Dedifferentiated amniotic fluid mesenchymal stem cell (primary cell): ENCODE results near the gene SECISBP2L.
A peak's percentile ranks its signal among the peaks of the same experiment; 100 is the strongest.
"Not testable (repeated sequence)": the region's sequence is repeated elsewhere in the genome, so short reads cannot be mapped to it uniquely, and the experiment has no call there.

ENCODE experiments used
- DNase-seq: peaks from one replicate; pipeline ENCODE4 v3.0.0-alpha.2; 2016; ENCODE audit errors: extremely low spot score

Gene SECISBP2L

DNA sequence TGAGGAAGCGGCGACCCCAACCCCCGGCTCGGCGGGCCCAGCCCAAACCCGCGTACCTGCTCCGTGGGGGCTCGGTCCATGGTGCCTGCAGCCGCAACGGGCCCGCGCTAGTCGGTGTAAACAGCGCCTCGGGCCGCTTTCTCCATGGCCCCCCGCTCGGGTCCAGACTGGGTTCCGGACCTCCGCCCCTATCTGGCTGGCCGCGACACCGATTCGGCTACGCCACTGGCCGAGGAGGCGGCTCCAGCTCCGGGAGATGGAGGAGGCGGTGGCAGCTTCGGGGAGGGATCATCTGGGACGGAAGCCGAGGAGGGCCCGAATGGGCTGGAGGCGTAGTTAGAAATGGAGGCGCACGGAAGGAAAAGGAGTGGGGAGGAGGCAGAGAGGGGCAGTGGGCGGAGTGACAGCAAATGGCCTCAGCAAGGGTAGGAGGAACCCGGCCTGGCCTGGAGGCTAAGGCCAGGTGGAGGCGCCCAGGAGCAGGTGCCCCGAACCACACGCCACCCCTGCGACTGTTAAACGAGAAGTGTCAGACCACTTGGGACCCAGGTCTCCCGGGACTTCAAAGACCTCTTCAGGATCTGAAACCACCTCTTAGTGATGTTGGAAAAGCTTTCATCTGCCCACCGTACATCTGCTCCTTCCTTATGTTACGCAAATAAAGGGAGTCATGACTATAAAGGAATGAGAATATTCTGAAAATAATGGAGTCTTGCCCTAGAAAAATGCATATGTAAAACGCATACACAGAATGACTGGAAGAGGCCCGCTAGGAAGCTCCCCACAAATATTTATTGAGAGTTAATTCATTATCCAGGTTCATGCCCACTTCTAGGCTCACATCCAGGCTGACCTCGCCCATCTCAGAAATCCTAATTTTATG is at the start of gene SECISBP2L:
TSS of gene SECISBP2L (minus strand) at position 227 of the 883 bp plus-strand sequence. CDS start at position 80, 147 bp downstream.
- DNase-seq: peak; percentile 91

DNA sequence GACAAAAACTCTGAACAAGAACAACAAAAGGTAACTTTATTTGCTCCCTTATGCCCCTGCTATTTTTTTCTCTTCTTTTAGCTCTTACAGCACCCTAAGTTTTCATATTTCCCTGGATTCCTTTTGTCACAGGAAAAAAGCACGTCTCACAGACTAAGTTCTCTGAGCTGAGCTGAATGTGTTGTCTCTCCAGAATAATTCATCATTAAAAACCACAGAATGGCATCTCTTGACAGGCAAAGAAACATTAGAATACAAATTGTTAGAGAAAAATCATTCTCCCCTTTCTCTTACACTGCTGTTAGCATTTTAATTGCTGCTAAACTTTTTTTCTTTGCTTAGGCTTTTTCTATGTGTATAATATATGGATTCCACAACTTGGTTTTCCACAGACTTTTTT is 48.7 kb upstream of the SECISBP2L start:
- DNase-seq: no peak

DNA sequence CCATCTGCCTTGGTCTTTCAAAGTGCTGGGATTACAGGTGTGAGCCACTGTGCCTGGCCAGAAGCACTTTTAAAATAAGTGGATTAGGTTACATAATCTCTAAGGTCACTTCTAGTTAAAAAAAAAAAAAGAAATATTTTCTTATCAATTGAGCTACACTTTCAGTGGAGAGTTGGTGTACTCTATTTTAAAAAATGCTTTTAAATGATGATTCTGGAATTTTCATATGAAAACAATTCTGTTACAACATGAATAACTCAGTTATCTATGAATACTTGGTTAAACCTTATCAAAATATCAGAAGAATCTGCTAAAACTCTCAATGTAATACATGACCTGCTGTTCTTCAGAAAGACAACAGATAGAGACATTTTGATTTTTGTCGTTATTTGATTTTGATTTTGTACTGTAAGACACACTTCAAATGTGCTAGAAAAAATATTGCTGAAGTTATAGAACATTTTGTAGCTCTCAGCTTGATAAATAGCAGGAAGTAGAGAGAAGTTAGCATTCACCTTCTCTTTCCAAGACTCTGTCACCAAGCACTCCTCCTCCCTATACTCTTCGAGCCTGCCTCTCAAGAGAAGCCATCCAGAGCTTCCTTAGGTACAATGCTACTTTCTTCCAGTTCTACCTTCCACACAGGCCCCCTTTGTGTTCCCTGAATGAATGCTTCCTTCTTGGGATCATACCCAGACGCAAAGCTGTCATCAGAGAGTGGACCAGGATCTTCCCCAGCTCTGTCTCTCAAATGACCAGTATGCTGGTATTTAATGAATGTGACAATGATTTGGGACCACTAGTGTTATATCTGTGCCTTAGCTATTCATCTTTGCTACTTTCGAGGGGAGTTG is 47.2 kb upstream of the SECISBP2L start:
- no peak for DNase-seq

GRCh38 chr15:49088996-49089395 is 42.8 kb upstream of the SECISBP2L start:
- DNase-seq: no peak

- no peak for DNase-seq
These were observed 39.6 kb upstream of the SECISBP2L start for GRCh38 chr15:49085696-49086459.

DNA sequence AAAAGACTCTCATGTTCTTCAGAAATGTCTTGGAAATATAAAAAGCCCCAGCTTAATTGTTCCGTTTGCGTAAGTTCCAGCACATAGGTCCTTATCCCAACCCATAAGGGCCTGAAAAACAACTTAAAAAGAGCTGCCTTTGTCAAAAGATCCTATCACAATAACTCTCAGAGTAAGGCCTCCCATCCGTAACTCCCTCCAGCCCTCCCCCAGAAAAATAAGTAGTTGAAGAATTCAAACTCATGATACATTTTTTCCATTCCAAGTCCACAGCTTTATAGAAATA is 38.0 kb upstream of the SECISBP2L start:
- DNase-seq: no peak

- peak; percentile 46 for DNase-seq
These were observed 37.4 kb upstream of the SECISBP2L start for GRCh38 chr15:49083401-49084284.

GRCh38 chr15:49082960-49083359 is 36.7 kb upstream of the SECISBP2L start:
- DNase-seq: peak; percentile 75

- no peak for DNase-seq
These were observed 33.2 kb upstream of the SECISBP2L start for GRCh38 chr15:49079340-49080039.

DNA sequence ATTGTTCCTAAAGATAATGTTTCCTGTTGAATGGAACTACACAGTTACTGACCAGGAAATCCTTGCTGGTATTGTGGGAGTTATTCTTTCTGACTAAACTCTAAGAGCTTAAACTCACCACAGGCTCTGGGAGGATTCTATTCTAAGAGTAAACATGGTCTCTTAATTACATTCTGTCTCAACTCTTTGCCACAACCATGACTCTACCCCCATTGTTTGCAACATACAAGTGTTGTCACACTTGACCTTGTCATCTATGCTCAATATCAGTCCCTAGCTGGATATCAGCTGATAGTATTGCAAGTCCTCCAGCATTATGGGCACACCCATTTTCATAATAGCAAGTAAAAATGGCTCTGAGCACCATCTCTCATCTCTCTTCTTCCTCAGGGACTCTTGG is 29.6 kb upstream of the SECISBP2L start:
- no peak for DNase-seq

- not testable (repeated sequence) for DNase-seq
These were observed 28.5 kb upstream of the SECISBP2L start for GRCh38 chr15:49074589-49075287.

DNA sequence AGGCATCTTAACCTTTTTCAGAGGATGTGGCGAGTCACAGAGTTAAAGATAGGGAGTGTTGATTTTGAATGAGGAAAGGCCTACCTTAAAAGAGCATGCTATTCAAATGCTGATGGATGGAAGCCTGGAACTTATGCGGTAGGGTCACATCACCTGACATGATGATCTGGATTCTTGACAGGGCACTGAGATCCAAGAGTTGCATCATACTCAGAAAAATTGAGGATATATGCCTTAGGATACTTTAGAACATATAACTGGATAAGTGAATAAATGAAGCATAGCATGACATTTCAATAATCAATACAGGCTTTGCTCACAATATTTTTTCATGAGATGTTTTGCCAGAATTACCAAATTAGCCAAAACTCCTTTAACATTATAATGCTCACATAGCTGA is 20.1 kb upstream of the SECISBP2L start:
- DNase-seq: no peak

GRCh38 chr15:49064884-49065283 is 18.6 kb upstream of the SECISBP2L start:
- DNase-seq: no peak

- no peak for DNase-seq
These were observed 18.0 kb upstream of the SECISBP2L start for GRCh38 chr15:49064281-49064653.

DNA sequence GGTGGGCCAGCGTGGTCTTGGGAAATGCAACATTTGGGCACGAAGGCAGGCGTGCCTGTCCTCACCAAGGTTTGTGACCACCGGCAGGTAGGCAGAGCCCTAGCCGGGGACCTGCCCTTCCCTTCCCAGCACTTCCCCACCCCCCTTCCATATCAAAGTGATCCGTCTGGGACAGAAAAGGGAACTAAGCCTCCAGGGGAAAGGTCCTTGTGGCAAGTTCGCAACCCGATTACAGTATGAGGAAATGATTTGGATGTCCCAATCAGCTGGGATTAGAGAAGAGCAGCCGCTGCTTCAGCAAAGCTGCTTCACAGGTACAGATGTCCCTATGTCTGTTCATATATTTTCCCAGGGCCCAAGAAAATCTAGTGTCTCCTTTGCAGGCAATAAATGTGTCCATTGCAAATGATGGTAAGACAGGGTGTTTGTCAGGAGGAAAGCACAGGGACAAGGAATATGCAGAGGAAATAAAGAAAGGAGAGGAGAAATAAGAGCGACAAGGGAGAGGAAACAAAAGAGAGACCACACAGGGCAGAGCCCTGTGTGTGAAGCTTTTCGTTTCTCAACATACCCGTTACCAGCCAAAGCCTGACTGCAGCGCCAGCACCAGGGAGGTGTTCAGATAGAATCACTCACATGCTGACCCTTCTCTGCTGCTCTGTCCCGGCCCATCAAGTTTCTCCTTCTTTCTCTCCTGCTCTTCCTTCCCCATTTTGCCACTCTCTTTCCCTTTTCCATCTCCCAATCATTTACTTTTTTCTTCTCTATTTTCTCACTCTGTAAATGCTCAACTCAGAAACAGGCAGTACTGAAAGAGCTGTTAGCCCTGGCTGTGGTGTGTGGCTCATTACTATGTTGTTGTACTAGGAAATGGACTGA is 17.4 kb upstream of the SECISBP2L start:
- DNase-seq: no peak

DNA sequence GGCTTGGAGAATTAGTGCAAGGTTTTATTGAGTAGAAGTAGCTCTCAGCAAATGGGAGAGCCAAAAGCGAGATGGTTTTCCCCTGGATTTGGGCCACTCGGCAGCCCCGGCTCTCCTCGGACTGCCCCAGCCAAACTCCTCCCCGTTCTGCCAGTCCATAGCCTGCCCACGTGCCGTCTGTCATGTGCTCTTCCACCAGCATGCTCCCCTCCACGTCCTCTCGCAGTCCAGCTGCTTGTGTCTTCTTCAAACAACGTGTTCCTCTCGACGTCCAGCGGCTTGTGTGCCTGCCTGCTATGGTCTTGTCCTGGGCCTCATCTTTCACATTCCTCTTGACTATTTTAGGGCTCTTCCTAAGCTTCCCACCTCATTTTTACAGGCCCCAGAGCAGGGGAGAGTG is 16.7 kb upstream of the SECISBP2L start:
- no peak for DNase-seq

GRCh38 chr15:49060710-49061495 is 14.7 kb upstream of the SECISBP2L start:
- peak; percentile 37 for DNase-seq

- no peak for DNase-seq
These were observed 13.2 kb upstream of the SECISBP2L start for GRCh38 chr15:49059491-49059890.
